SKM-1 (cell line): ENCODE results near the gene RASSF1.
"Not testable (repeated sequence)": the region's sequence is repeated elsewhere in the genome, so short reads cannot be mapped to it uniquely, and the experiment has no call there.

ENCODE experiments used
- DNase-seq: peaks from one replicate; lab custom pipeline; 2025; ENCODE audit not compliant: unreplicated experiment; lab: John Stamatoyannopoulos, UW

RASSF1 gene

DNA sequence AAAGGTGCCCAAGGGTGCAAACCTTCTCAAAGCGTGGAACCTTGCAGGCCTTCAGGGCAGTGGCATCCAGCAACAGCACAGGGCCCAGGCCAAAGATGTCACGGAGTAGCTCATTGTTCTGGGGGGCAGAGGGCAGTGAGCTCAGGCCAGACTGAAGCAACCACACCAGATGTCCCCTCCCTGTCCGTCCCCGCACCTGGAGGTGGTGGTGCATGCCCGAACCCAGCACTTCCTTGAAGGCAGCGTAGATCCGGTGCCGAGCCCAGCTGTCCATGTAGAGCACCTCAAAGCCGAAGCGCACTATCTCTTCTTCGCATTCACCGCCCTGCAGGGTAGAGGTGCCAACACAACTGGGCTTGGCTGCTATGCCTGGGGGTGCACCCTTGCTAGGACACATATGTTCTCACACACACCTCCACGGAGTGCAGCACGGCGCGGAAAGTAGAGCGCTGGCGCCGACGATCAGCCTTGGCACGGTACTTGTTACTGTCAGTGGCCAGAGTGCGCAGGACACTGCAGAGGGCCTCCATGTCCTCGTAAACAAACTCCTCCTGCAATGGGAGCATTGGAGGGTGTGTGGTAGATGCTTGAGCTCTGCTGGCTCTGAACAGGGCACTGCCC is 52.1 kb downstream of the RASSF1 start:
- DNase-seq, result no peak

DNA sequence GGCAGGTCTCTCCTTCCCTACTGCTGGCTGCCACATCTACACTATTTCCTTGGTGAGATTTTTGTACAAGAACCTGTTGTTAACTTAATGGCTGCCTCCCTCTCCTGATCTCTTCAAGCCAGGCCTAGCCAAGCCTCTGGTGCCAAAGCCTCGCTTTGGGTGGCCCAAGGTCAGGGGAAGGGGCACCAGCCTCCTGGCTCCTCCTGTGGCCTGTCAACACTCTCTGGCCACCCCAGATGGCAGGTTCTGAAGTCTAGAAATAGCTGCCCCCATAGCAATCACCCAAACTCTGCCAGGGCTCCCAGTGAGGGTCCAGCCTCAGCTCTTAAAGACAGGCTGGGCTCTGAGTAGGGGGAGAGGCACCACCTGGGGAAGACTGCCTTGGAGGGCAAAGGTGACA is 53.4 kb downstream of the RASSF1 start:
- DNase-seq, result no peak

DNA sequence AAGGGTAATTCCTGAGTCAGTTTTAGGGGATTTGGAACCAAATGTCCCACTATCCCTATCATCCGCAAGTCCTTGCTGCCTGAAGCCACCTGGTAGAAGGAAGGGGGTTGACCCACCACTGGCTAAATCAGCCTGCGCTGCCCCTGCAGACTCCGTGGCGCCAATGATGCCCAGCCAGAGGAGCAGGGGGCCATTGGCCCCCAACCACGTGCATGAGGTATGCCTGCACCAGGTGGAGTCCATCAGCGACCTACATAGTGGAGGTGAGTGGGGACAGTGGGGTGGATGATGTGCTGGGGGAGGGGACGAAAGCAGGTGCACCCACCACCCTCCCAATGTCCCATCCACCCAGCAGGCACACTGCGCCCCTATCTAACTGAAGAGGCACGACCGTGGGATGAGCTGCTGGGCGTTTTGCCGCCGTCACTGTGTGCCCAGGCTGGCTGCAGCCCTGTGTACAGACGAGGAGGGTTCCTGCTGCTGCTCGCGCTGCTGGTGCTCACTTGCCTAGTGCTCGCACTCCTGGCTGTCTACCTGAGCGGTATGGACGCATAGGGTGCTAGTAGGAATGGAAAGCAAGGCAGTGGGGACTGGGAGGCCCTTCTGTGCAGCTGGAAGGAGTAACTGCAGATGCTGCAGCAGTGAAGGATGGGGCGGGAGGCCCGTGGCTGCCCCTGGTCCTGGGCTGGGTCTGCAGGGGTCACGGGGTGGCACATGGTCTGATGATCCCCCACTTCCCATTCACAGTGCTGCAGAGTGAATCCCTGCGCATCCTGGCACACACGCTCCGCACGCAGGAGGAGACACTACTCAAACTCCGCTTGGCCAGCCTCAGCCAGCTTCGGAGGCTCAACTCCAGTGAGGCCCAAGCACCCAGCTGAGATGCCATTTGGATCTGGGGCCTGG is 54.1 kb downstream of the RASSF1 start:
- no peak for DNase-seq

DNA sequence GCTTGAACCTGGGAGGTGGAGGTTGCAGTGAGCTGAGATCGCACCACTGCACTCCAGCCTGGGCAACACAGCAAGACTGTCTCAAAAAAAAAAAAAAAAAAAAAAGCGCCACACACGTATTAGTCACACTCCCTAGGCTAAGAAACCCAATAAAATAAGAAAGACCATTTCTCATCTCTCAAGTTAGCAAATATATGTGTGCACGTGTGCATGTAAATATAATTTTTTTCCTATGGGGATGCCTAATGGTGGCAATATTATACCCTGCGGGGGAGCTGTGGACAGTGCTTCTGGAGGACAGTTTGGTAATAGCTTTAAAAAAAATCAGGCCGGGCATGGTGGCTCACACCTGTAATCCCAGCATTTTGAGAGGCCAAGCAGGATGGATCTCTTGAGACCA is 56.5 kb downstream of the RASSF1 start:
- not testable (repeated sequence) for DNase-seq
